Measurements from ENCODE around the gene CCDC9B. TPM values are rescaled to one million over a fixed set of nuclear protein-coding genes. Genes with fewer than 3 reads are reported as not detected.
A peak's percentile ranks its signal among the peaks of the same experiment; 100 is the strongest.

The CCDC9B gene
- total and polyA plus RNA-seq, 9 donors = 1.8 to 22.2 (median 7.3) TPM

- no peaks in the 10 kb centered on the region for H3K27me3 ChIP-seq
- H3K9me3 ChIP-seq = no peaks in the 10 kb centered on the region
- intact Hi-C loops (cut with DNase I) = loop anchor here in 2 of 4 donors (10.0 kb wide), 2 partner anchors 63 to 77 kb away; partner anchors contain the start of gene ANKRD63 (in 1 of the 2)
- no peaks in the 10 kb centered on the region for H3K4me1 ChIP-seq (ENCODE audit: insufficient read depth)
- no peaks in the 10 kb centered on the region for H3K36me3 ChIP-seq
- no peak for TF ChIP-seq EP300 (IDR thresholded peaks at IDR 0.05)
- TF ChIP-seq, protein P1, sequence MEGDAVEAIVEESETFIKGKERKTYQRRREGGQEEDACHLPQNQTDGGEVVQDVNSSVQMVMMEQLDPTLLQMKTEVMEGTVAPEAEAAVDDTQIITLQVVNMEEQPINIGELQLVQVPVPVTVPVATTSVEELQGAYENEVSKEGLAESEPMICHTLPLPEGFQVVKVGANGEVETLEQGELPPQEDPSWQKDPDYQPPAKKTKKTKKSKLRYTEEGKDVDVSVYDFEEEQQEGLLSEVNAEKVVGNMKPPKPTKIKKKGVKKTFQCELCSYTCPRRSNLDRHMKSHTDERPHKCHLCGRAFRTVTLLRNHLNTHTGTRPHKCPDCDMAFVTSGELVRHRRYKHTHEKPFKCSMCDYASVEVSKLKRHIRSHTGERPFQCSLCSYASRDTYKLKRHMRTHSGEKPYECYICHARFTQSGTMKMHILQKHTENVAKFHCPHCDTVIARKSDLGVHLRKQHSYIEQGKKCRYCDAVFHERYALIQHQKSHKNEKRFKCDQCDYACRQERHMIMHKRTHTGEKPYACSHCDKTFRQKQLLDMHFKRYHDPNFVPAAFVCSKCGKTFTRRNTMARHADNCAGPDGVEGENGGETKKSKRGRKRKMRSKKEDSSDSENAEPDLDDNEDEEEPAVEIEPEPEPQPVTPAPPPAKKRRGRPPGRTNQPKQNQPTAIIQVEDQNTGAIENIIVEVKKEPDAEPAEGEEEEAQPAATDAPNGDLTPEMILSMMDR (IDR thresholded peaks at IDR 0.05) = no peak
- no peak overlapping the region for H3K4me3 ChIP-seq
- WGBS, 3 donors = 63 to 78% (median 74%) methylated on average over 2 of the region's 2 CpGs
- H3K27ac ChIP-seq = no peak overlapping the region
- no peak for DNase-seq
Measured at GRCh38 chr15:40361640-40362039, 20.9 kb upstream of the CCDC9B start.

- TF ChIP-seq, protein P1 (IDR thresholded peaks at IDR 0.05) = no peak
- TF ChIP-seq EP300 (IDR thresholded peaks at IDR 0.05) = no peak
- no peak for TF ChIP-seq POLR2A (IDR thresholded peaks at IDR 0.05)
- no peaks in the 10 kb centered on the region for H3K9me3 ChIP-seq
- no peaks in the 10 kb centered on the region for H3K4me1 ChIP-seq (ENCODE audit: insufficient read depth)
- no peaks in the 10 kb centered on the region for H3K27me3 ChIP-seq
- no peaks in the 10 kb centered on the region for H3K36me3 ChIP-seq
- WGBS, 3 donors = 94 to 95% (median 94%) methylated on average over 4 of the region's 4 CpGs
- intact Hi-C loops (cut with DNase I) = loop anchor here in 2 of 4 donors (10.0 kb wide), 2 partner anchors 65 to 75 kb away; partner anchors contain the start of gene ANKRD63 (in 1 of the 2)
- H3K27ac ChIP-seq = no peak overlapping the region
- DNase-seq = no peak
- H3K4me3 ChIP-seq = no peak overlapping the region
Measured at GRCh38 chr15:40360015-40360414, 19.3 kb upstream of the CCDC9B start.

DNA sequence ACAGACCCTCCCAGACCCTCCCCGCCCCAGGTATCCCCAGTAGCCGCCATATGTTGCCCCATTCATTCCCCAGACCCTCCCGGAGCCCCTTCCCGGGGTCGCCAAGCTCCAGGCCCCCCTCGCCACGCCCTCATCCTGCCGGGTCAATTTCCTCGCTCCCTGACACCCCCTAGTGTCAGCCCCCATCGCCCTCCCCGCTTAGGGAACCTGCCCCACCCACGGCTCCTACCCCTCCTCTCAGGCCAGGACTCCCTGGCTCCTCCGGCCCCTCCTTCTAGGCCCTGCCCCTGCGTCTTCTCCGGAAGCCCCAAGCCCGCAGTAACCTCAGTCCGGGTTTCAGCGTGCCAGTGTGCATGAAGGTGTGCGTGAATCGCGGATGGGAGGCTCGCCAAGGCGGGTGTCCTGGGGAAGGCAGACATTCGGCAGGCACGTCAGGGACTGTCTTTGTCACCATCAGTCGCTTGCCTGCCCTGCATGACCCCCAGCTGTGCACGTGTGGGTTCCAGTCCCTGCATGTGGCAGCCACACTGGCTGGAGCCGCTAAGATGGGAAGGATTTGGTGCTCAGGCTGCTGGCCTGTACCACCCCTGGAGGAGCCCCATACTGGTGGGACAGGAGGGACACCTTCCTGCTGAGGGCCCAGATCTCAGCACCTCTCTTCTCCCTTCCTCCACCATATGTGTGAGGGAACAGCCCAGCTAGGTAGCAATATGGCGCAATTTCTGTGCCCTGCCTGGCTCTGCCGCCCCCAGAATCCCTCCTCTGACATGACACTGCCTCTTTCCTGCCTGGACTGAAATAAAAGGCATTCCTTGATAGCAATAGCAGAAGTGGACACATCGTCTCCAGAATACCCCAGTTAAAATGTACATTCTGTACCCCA lies 18.0 kb upstream of the CCDC9B start:
- Histone ChIP-seq H3K4me1 (ENCODE audit: insufficient read depth) (no peaks in the 10 kb centered on the region), H3K27ac (no peak overlapping the region), H3K4me3 (peak overlapping the region; percentile 33), H3K9me3 (no peaks in the 10 kb centered on the region), H3K27me3 (no peaks in the 10 kb centered on the region), H3K36me3 (no peaks in the 10 kb centered on the region)
- no peak for TF ChIP-seq EP300 (IDR thresholded peaks at IDR 0.05)
- no peak for TF ChIP-seq POLR2A (IDR thresholded peaks at IDR 0.05)
- TF ChIP-seq, protein P1 (IDR thresholded peaks at IDR 0.05) = no peak
- intact Hi-C loops (cut with DNase I) = loop anchor here in 1 of 4 donors (5.0 kb wide), 1 partner anchor 36 kb away; the partner anchor contains the start of gene INAFM2
- DNase-seq = peak in 1 of 5 donors; percentile 67
- 8 to 11% (median 9%) methylated on average over 30 to 31 of the region's 31 CpGs for WGBS, 3 donors

DNA sequence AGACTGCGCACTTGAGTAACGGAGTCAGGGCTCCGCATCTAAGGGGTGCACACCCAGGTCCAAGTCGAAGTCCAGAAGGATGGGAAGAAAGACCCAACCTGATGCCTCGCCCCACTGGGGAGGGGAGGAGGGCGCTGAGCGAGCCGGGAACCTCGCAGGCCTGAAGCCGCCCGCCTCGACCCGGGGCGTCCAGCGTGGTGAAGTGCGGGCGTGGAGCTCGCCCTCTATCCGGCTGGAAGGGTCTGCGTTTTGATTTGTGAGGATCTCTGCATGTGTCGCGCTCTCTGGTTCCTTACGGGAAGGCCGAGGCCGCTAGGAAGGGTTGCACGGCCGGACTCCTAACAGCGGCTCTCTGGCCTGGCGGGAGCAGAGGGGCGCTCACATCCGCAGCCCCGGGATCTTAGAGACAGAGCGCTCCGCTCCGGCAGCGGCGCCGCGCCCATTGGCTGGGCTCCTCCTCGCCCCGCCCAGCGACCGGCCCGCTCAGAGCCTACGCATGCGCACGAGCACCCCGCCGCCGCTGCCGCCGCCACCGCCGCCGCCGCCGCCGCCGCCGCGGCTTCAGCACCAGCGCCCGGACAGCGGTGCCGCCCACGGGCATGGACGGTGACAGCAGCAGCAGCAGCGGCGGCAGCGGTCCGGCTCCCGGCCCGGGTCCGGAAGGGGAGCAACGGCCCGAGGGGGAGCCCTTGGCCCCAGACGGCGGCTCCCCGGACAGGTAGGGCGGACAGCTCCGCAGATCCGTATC lies 17.2 kb upstream of the CCDC9B start, which contains the start of gene DISP2:
Gene DISP2 (plus strand): TSS at position 497 of the 748 bp plus-strand sequence. CDS start 103 bp downstream, at position 600.
- H3K27me3 ChIP-seq = no peaks in the 10 kb centered on the region
- no peak within 1 kb of the TSS for H3K27ac ChIP-seq
- intact Hi-C loops (cut with DNase I) = loop anchor here in 1 of 4 donors (5.0 kb wide), 1 partner anchor 36 kb away; the partner anchor contains the start of gene INAFM2
- no peaks in the 10 kb centered on the region for H3K36me3 ChIP-seq
- H3K9me3 ChIP-seq = no peaks in the 10 kb centered on the region
- TF ChIP-seq POLR2A (IDR thresholded peaks at IDR 0.05) (no peak), EP300 (IDR thresholded peaks at IDR 0.05) (no peak)
- TF ChIP-seq, protein P1 (IDR thresholded peaks at IDR 0.05) = no peak
- no peaks in the 10 kb centered on the region for H3K4me1 ChIP-seq (ENCODE audit: insufficient read depth)
- peak; percentile 85 to 92 (median 92) for DNase-seq
- WGBS, 3 donors = 3 to 5% (median 5%) methylated on average over 52 to 82 of the region's 82 CpGs
- H3K4me3 ChIP-seq = peak within 1 kb of the TSS; percentile 33
